Activated naive CD4-positive, alpha-beta T cell treated with anti-CD3 and anti-CD28 coated beads for 36 hours (primary cell): ENCODE results near the gene EPB41L4B. TPM values are rescaled to one million over a fixed set of nuclear protein-coding genes. Genes with fewer than 3 reads are reported as not detected.

Experiments
- CTCF ChIA-PET: fragments of 350-600 bp; sonication (Branson Sonifier 250); formaldehyde crosslinking; loops from one replicate; lab custom pipeline; 2021; ENCODE audit warnings: antibody characterized with exemption; lab: Charles Lee
- DNase-seq: peaks from one replicate; pipeline ENCODE4 v3.0.0-alpha.2; 2020
- H3K27ac Mint-ChIP-seq: one replicate; pipeline ENCODE4 v1.8.0; 2021; ENCODE audit warnings: mild to moderate bottlenecking, mixed read lengths
- H3K27me3 Mint-ChIP-seq: one replicate; pipeline ENCODE4 v1.8.0; 2021; ENCODE audit warnings: low read depth, mixed read lengths
- H3K36me3 Mint-ChIP-seq: one replicate; pipeline ENCODE4 v1.8.0; 2021; ENCODE audit warnings: low read depth, mixed read lengths
- H3K4me1 Mint-ChIP-seq: one replicate; pipeline ENCODE4 v1.8.0; 2021; ENCODE audit warnings: low read depth, mixed read lengths
- H3K4me3 Mint-ChIP-seq: one replicate; pipeline ENCODE4 v1.8.0; 2021; ENCODE audit warnings: mild to moderate bottlenecking, moderate library complexity, mixed read lengths
- H3K9me3 Mint-ChIP-seq: one replicate; pipeline ENCODE4 v1.8.0; 2021; ENCODE audit warnings: mixed read lengths
- intact Hi-C: fragments of 100-400 bp; cut with micrococcal nuclease; formaldehyde crosslinking; loops from one replicate; pipeline ENCODE4 v1.15.1; 2023
- total RNA-seq, 2 experiments: library from RNA; stranded (reverse); gene quantifications; one replicate each; pipeline ENCODE4 v1.2.3, GENCODE V29; 2021

Gene EPB41L4B
- total RNA-seq, 2 experiments from 2014 or later: 0.24 to 0.25 TPM

- intact Hi-C loops: no loop called here
- H3K4me3 Mint-ChIP-seq: no peak overlapping the region
- H3K36me3 Mint-ChIP-seq: no peaks in the 10 kb centered on the region
- DNase-seq: no peak
- H3K9me3 Mint-ChIP-seq: no peaks in the 10 kb centered on the region
- CTCF ChIA-PET: interaction anchor here (1.1 kb wide), 1 partner anchor 9 kb away, joined by 4 read pairs; no protein-coding TSS in a partner anchor
- peaks cover 1% of the 10 kb centered on the region for H3K27me3 Mint-ChIP-seq
- H3K27ac Mint-ChIP-seq: no peak overlapping the region
- H3K4me1 Mint-ChIP-seq: peaks cover 14% of the 10 kb centered on the region
These were observed 143.9 kb downstream of the EPB41L4B start for GRCh38 chr9:109176963-109177362.

GRCh38 chr9:109176386-109176785, 144.5 kb downstream of the EPB41L4B start:
- H3K4me3 Mint-ChIP-seq: no peak overlapping the region
- H3K36me3 Mint-ChIP-seq: no peaks in the 10 kb centered on the region
- intact Hi-C loops: no loop called here
- CTCF ChIA-PET: no interaction called here
- H3K4me1 Mint-ChIP-seq: peaks cover 11% of the 10 kb centered on the region
- no peak for DNase-seq
- no peak overlapping the region for H3K27ac Mint-ChIP-seq
- no peaks in the 10 kb centered on the region for H3K9me3 Mint-ChIP-seq
- peaks cover 4% of the 10 kb centered on the region for H3K27me3 Mint-ChIP-seq

DNA sequence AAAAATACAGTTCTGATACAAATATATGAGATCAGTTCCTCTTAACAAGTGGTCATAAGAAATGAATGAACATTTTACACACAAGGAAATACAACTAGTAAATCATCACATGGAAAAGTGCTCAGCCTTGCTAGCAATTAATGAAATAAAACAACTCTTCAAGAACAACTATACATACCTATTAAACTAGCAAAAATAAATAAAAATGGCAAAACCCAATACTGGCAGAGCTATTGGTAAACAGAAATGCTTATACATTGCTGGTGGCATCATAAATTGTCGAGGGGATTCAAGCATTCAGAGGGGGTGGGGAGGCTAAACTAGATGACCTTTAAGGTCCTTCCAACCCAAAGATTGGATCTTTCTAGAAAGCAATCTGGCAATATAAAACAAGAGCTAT, 147.9 kb downstream of the EPB41L4B start:
- intact Hi-C loops: no loop called here
- no peak for DNase-seq
- CTCF ChIA-PET: interaction anchor here (0.7 kb wide), 1 partner anchor 144 kb away, joined by 3 read pairs; no protein-coding TSS in a partner anchor
- H3K27me3 Mint-ChIP-seq: peaks cover 15% of the 10 kb centered on the region
- no peaks in the 10 kb centered on the region for H3K9me3 Mint-ChIP-seq
- H3K4me1 Mint-ChIP-seq: no peaks in the 10 kb centered on the region
- no peak overlapping the region for H3K27ac Mint-ChIP-seq
- no peak overlapping the region for H3K4me3 Mint-ChIP-seq
- H3K36me3 Mint-ChIP-seq: no peaks in the 10 kb centered on the region

GRCh38 chr9:109171926-109172325, 148.9 kb downstream of the EPB41L4B start:
- H3K27ac Mint-ChIP-seq: no peak overlapping the region
- H3K4me3 Mint-ChIP-seq: no peak overlapping the region
- H3K36me3 Mint-ChIP-seq: no peaks in the 10 kb centered on the region
- peaks cover 5% of the 10 kb centered on the region for H3K4me1 Mint-ChIP-seq
- DNase-seq: no peak
- CTCF ChIA-PET: no interaction called here
- peaks cover 24% of the 10 kb centered on the region for H3K27me3 Mint-ChIP-seq
- no peaks in the 10 kb centered on the region for H3K9me3 Mint-ChIP-seq
- intact Hi-C loops: no loop called here

- H3K27ac Mint-ChIP-seq: no peak overlapping the region
- H3K27me3 Mint-ChIP-seq: peaks cover 48% of the 10 kb centered on the region
- intact Hi-C loops: no loop called here
- no peak for DNase-seq
- H3K4me3 Mint-ChIP-seq: no peak overlapping the region
- H3K4me1 Mint-ChIP-seq: peaks cover 5% of the 10 kb centered on the region
- CTCF ChIA-PET: interaction anchor here (1.3 kb wide), 1 partner anchor 9 kb away, joined by 4 read pairs; no protein-coding TSS in a partner anchor
- H3K9me3 Mint-ChIP-seq: no peaks in the 10 kb centered on the region
- no peaks in the 10 kb centered on the region for H3K36me3 Mint-ChIP-seq
These were observed 152.7 kb downstream of the EPB41L4B start for GRCh38 chr9:109168170-109168569.

DNA sequence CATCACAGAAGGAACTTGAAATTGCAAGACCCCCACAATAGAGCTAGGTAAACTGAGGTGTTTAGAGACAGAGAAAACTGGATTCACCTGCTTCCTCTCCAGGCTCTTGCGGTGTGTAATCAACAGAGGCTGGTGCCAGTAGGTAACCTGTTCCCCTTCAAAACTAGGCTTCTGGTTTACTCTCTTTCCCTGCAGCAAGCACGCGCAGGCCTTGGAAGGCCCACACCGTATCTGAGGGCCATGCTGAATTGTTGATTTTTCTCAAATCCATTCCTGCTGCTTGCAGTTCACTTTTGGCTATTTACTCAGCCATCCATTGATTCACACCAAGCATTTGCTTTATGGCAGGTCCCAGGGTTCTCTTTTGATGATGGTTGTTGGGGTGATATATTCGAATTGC, 153.1 kb downstream of the EPB41L4B start:
- Mint-ChIP-seq H3K4me1 (peaks cover 5% of the 10 kb centered on the region), H3K36me3 (no peaks in the 10 kb centered on the region), H3K27ac (no peak overlapping the region), H3K4me3 (no peak overlapping the region), H3K9me3 (no peaks in the 10 kb centered on the region), H3K27me3 (peaks cover 48% of the 10 kb centered on the region)
- no peak for DNase-seq
- CTCF ChIA-PET: interaction anchor here (0.7 to 1.3 kb wide), 2 partner anchors 10 to 218 kb away, joined by 3 to 4 read pairs; no protein-coding TSS in a partner anchor
- intact Hi-C loops: no loop called here

DNA sequence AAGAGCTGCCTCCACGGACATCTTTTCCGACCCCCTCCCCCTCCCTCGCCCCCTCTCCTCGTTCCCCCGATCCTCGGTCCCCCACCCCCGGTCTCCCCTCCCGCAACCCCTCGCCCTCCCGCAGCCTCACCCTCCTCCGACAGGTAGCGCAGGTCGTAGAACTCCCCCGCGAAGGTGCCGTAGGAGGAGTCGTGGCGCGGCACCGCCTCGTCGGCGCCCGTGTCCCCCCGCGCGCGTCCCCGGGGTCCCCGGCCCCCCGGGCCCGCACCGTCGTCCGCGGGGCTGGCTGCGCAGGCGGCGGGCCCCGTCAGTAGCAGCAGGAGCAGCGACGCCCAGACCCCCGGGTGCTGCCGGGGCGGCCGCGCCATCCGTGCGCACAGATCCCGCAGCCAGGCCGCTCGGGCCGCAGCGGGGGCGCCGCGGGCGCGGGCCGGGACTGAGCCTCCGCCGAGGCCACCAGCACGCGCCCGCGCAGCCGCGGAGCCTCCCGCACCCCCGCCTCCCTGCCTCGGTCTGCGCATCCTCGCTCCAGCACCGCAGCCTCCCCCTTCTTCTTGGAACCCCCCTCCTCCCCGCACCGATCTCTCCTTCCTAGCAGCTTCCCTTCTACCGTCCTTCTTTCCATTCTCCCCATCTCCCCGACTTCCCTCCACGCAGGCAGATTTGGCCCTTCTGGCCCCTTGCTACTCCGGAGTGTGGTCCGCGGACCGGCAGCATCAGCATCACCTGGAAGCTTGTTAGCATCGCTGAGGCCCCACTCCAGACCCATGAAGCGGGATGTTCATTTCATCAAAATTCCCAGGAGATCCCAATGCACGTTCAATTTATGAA, 153.9 kb downstream of the EPB41L4B start, which contains the start of gene FRRS1L:
FRRS1L (minus strand) TSS at position 479 of the 831 bp plus-strand sequence; CDS start at position 368, 111 bp downstream.
- CTCF ChIA-PET: interaction anchor here (0.5 to 1.3 kb wide), 3 partner anchors 9 to 303 kb away, joined by 3 to 4 read pairs (median 3); no protein-coding TSS in a partner anchor
- Mint-ChIP-seq H3K4me3 (peak within 1 kb of the TSS; percentile 34), H3K4me1 (peaks cover 5% of the 10 kb centered on the region), H3K9me3 (no peaks in the 10 kb centered on the region), H3K36me3 (no peaks in the 10 kb centered on the region), H3K27ac (no peak within 1 kb of the TSS), H3K27me3 (peaks cover 47% of the 10 kb centered on the region)
- DNase-seq: no peak
- intact Hi-C loops: no loop called here

DNA sequence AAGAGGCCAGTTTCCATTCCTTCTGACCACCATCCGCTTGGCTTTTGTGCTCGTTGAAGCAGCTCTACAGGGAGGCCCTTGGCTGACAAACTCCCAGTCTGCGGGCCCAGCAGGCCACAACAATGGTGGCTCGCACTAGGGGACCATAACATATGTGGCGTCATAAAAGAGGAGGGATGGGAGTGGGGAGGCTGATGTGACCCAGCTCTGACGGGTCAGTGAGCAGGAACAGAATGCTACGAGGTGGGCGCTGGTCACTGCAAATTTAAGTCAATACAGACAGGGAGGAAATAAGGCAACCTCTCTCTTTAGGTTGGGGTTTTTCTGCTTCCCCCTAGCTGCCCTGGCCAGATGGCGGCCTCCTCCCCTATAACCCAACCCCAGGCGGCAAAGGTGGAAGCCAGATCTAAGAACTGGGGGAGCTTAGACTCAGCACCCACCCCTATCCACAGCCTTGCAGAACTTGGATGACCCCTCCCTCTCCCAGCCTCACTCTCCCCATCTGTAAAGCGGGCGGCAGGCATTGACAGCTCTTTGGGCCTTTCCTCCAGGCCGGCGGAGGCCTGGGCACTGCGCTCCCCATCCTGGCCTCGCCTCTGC, 154.6 kb downstream of the EPB41L4B start:
- Mint-ChIP-seq H3K36me3 (no peaks in the 10 kb centered on the region), H3K4me3 (no peak overlapping the region), H3K4me1 (peaks cover 5% of the 10 kb centered on the region), H3K9me3 (no peaks in the 10 kb centered on the region), H3K27ac (no peak overlapping the region), H3K27me3 (peaks cover 43% of the 10 kb centered on the region)
- intact Hi-C loops: no loop called here
- CTCF ChIA-PET: interaction anchor here (1.3 kb wide), 1 partner anchor 304 kb away, joined by 4 read pairs; no protein-coding TSS in a partner anchor
- DNase-seq: no peak

DNA sequence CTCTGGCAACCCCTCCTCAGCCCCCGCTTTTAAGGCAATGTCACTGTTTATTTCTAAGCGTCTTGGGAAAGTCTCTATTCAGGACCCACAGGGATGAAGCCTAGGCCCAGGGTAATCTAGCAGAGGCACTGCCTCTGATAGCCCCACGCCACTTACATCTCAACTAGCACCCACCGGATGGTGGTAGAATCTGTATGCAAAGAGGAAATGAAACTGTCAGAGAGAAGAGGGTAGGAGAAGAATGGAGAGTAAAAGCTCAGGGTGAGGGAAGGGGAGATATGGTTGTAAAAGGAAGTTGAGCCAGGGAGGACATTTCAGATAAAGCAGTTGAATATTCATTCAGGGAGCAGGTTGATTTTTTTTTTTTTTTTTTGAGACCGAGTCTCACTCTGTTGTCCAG, 156.8 kb downstream of the EPB41L4B start:
- intact Hi-C loops: no loop called here
- Mint-ChIP-seq H3K4me3 (no peak overlapping the region), H3K4me1 (peaks cover 5% of the 10 kb centered on the region), H3K9me3 (no peaks in the 10 kb centered on the region), H3K27me3 (peaks cover 43% of the 10 kb centered on the region), H3K27ac (no peak overlapping the region), H3K36me3 (no peaks in the 10 kb centered on the region)
- no peak for DNase-seq
- CTCF ChIA-PET: no interaction called here

- DNase-seq: no peak
- Mint-ChIP-seq H3K9me3 (no peaks in the 10 kb centered on the region), H3K27ac (no peak overlapping the region), H3K36me3 (no peaks in the 10 kb centered on the region), H3K27me3 (peaks cover 39% of the 10 kb centered on the region), H3K4me3 (no peak overlapping the region), H3K4me1 (peaks cover 5% of the 10 kb centered on the region)
- CTCF ChIA-PET: no interaction called here
- intact Hi-C loops: no loop called here
These were observed 157.7 kb downstream of the EPB41L4B start for GRCh38 chr9:109163194-109163593.

GRCh38 chr9:109162677-109163076, 158.2 kb downstream of the EPB41L4B start:
- H3K27me3 Mint-ChIP-seq: peaks cover 36% of the 10 kb centered on the region
- DNase-seq: no peak
- CTCF ChIA-PET: no interaction called here
- no peak overlapping the region for H3K4me3 Mint-ChIP-seq
- peaks cover 5% of the 10 kb centered on the region for H3K4me1 Mint-ChIP-seq
- no peaks in the 10 kb centered on the region for H3K9me3 Mint-ChIP-seq
- no peaks in the 10 kb centered on the region for H3K36me3 Mint-ChIP-seq
- no peak overlapping the region for H3K27ac Mint-ChIP-seq
- intact Hi-C loops: no loop called here

DNA sequence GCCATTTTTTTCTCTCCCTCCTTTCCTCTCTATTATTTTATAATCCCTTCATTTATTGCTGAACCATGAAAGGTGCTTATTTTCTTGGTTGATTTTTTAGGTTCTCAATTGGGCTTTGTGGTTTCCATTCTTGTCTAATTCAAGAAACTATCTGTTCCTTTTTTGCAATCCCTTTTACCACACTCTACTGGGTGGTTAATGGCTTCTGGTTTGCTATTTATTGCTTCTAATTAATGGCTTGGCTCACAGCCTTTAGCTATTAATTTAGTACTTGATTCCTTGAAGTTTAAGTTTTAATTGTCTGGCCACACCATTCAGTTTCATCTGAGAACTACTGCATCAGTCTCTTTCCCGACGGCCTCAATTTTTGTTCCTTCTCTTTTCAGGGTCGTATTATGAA, 159.4 kb downstream of the EPB41L4B start:
- DNase-seq: no peak
- H3K9me3 Mint-ChIP-seq: no peaks in the 10 kb centered on the region
- H3K27ac Mint-ChIP-seq: no peak overlapping the region
- peaks cover 27% of the 10 kb centered on the region for H3K27me3 Mint-ChIP-seq
- H3K4me3 Mint-ChIP-seq: no peak overlapping the region
- H3K36me3 Mint-ChIP-seq: no peaks in the 10 kb centered on the region
- intact Hi-C loops: no loop called here
- CTCF ChIA-PET: no interaction called here
- no peaks in the 10 kb centered on the region for H3K4me1 Mint-ChIP-seq
